HL-60 (cell line): ENCODE measurements around the gene GALNT14.

ENCODE experiments used
- DNase-seq, 2 experiments: peaks; one replicate each; pipeline ENCODE4 v3.0.0-alpha.2; 2010 to 2020; ENCODE audit warnings: low read depth in 1 of 2, low spot score in 1 of 2
- H3K27ac ChIP-seq: fragments of 250-450 bp; sonication (Bioruptor Pico); replicated peaks from 2 replicates; pipeline ENCODE4 v1.5.1; 2020; ENCODE audit warnings: mild to moderate bottlenecking, moderate library complexity
- H3K27me3 ChIP-seq: fragments of 250-450 bp; sonication (Bioruptor Pico); 2 replicates; pipeline ENCODE4 v1.5.1; 2021; ENCODE audit warnings: mild to moderate bottlenecking, moderate library complexity; ENCODE audit not compliant: insufficient read depth, poor library complexity, severe bottlenecking
- H3K4me3 ChIP-seq: replicated peaks from 2 replicates; pipeline ENCODE4 v1.5.1; 2011; ENCODE audit warnings: mild to moderate bottlenecking, control low read depth, low read length; ENCODE audit not compliant: insufficient read depth
- CTCF ChIP-seq: IDR thresholded peaks from one replicate; pipeline ENCODE4 v1.5.1; 2011; ENCODE audit warnings: low read length, control low read depth, inconsistent platforms; ENCODE audit not compliant: insufficient read depth
- GABPA ChIP-seq: IDR thresholded peaks from 2 replicates; pipeline ENCODE4 v1.6.1; 2012; ENCODE audit warnings: low read depth
- POLR2AphosphoS5 ChIP-seq: IDR thresholded peaks from 2 replicates; pipeline ENCODE4 v1.6.1; 2012; ENCODE audit warnings: low read depth
- REST ChIP-seq: IDR thresholded peaks from 2 replicates; pipeline ENCODE4 v1.6.1; 2012; ENCODE audit warnings: low read depth; ENCODE audit not compliant: insufficient replicate concordance
- SPI1 ChIP-seq: IDR thresholded peaks from 2 replicates; pipeline ENCODE4 v1.6.1; 2012; ENCODE audit warnings: low read depth, mild to moderate bottlenecking, borderline replicate concordance

Gene GALNT14

DNA sequence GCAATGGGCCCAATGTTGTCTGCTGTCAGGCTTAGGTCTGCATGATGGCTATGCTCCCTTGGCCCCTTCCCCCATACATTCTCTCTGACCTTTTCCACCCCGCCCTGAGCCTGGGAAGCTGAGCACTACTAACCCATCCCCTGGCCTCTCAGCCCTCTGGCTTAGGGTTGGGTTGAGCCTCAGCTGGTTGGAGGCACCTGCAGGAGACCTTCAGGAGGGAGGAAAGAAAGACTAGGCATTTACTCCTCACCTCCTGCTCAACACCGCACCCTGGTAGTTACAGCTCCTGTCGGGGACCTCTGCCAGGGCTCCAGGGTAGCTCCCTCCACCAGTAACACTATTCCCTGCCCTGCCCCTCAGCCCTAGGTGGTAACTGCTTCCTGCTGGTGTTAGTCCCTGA is 80.5 kb downstream of the GALNT14 start:
- Histone ChIP-seq H3K27me3 (no peaks in the 10 kb centered on the region), H3K4me3 (no peak overlapping the region), H3K27ac (no peak overlapping the region)
- no peak for TF ChIP-seq SPI1
- TF ChIP-seq GABPA: no peak
- no peak for TF ChIP-seq POLR2AphosphoS5
- no peak for TF ChIP-seq CTCF
- TF ChIP-seq REST: no peak
- no peak for DNase-seq

DNA sequence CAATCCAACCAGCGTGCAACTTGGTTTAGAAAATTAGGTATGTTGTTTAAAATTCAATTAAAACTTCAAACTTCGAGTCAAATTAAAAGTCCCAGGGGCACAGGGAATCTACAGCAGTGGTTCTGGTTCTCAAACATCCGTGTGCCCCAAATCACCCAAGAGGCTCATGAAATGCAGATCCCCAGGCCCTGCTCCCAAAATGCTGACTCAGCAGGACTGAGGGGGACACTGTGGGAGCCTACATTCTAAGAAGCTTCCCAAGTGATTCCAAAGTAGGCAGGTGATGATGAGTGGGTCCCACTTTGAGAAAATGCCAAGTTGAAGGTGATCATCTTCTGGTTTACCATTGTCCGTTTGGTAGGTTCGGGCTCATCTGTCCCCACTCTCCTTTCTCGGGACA is 82.3 kb downstream of the GALNT14 start:
- TF ChIP-seq CTCF (no peak), GABPA (no peak), POLR2AphosphoS5 (no peak), SPI1 (no peak), REST (no peak)
- DNase-seq: no peak
- H3K4me3 ChIP-seq: no peak overlapping the region
- H3K27ac ChIP-seq: no peak overlapping the region
- H3K27me3 ChIP-seq: no peaks in the 10 kb centered on the region

DNA sequence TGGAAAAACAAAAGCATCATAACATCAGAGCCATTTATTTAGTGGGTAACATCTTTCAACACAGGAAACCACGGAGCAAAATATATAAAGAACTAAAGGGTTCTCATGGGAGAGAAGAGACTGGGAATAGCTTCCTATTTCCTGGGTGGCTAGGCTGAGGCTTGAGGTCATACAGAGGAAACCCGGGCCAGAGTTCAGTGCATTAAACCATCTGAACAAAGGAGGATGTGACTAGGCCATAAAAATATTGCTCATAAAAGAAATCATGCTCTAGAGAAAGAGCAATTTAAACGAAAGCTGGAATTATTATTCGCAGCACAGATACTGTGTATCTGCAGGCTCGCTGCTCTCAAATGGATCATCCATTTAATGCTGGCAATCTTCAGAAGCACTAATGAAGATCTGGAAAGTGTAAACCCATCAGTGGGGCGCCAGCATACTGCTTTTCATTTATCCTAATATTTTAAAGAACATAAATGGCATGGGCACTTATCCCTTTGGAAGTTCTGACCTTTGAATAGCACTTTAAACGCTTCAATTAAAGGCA is 83.3 kb downstream of the GALNT14 start:
- no peak for TF ChIP-seq GABPA
- no peak for TF ChIP-seq POLR2AphosphoS5
- TF ChIP-seq SPI1: no peak
- no peak for TF ChIP-seq CTCF
- no peak for TF ChIP-seq REST
- H3K27ac ChIP-seq: no peak overlapping the region
- no peak for DNase-seq
- H3K27me3 ChIP-seq: no peaks in the 10 kb centered on the region
- H3K4me3 ChIP-seq: no peak overlapping the region
